ENCODE measurements around the gene TBCC. TPM values are rescaled to one million over a fixed set of nuclear protein-coding genes. Genes with fewer than 3 reads are reported as not detected.
"Not testable (repeated sequence)": the region's sequence is repeated elsewhere in the genome, so short reads cannot be mapped to it uniquely, and the experiment has no call there.

The TBCC gene
- total RNA-seq, 1 donor from 2014 or later = 57.9 TPM

GRCh38 chr6:42704937-42705374, 40.9 kb downstream of the TBCC start:
- Histone ChIP-seq H3K9ac (ENCODE audit: low read depth in 1 of 3, low read length in 3 of 3) (peak overlapping the region; percentile 73 to 93 (median 85)), H3K4me3 (ENCODE audit: low read length in 3 of 3) (peak overlapping the region in 2 of 3 donors; percentile 87 to 91), H3K4me1 (ENCODE audit: control insufficient read depth in 3 of 3, insufficient read depth in 3 of 3, low read length in 3 of 3) (peaks cover 7 to 13% (median 11%) of the 10 kb centered on the region in 3 donors), H3K27me3 (ENCODE audit: control insufficient read depth in 3 of 3, insufficient read depth in 3 of 3, low read length in 3 of 3) (no peaks in the 10 kb centered on the region), H3K36me3 (ENCODE audit: control insufficient read depth in 3 of 3, insufficient read depth in 3 of 3, low read length in 3 of 3) (peaks cover 0 to 2% (median 0%) of the 10 kb centered on the region in 3 donors), H3K9me3 (ENCODE audit: control insufficient read depth in 3 of 3, low read length in 3 of 3) (no peaks in the 10 kb centered on the region), H3K27ac (ENCODE audit: low read depth, low read length) (peak overlapping the region; percentile 83)

- peak overlapping the region; percentile 73 to 93 (median 85) for H3K9ac ChIP-seq (ENCODE audit: low read depth in 1 of 3, low read length in 3 of 3)
- H3K9me3 ChIP-seq (ENCODE audit: control insufficient read depth in 3 of 3, low read length in 3 of 3) = no peaks in the 10 kb centered on the region
- H3K27ac ChIP-seq (ENCODE audit: low read depth, low read length) = peak overlapping the region; percentile 83
- peaks cover 0 to 2% (median 0%) of the 10 kb centered on the region in 3 donors for H3K36me3 ChIP-seq (ENCODE audit: control insufficient read depth in 3 of 3, insufficient read depth in 3 of 3, low read length in 3 of 3)
- no peaks in the 10 kb centered on the region for H3K27me3 ChIP-seq (ENCODE audit: control insufficient read depth in 3 of 3, insufficient read depth in 3 of 3, low read length in 3 of 3)
- H3K4me1 ChIP-seq (ENCODE audit: control insufficient read depth in 3 of 3, insufficient read depth in 3 of 3, low read length in 3 of 3) = peaks cover 7 to 10% (median 10%) of the 10 kb centered on the region in 3 donors
- H3K4me3 ChIP-seq (ENCODE audit: low read length in 3 of 3) = peak overlapping the region; percentile 70 to 91 (median 87)
Measured at GRCh38 chr6:42704251-42704936, 41.5 kb downstream of the TBCC start.

- H3K4me1 ChIP-seq (ENCODE audit: control insufficient read depth in 3 of 3, insufficient read depth in 3 of 3, low read length in 3 of 3) = peaks cover 10% of the 10 kb centered on the region in 3 donors
- H3K36me3 ChIP-seq (ENCODE audit: control insufficient read depth in 3 of 3, insufficient read depth in 3 of 3, low read length in 3 of 3); H3K27me3 ChIP-seq (ENCODE audit: control insufficient read depth in 3 of 3, insufficient read depth in 3 of 3, low read length in 3 of 3); H3K27ac ChIP-seq (ENCODE audit: low read depth, low read length); H3K9me3 ChIP-seq (ENCODE audit: control insufficient read depth in 3 of 3, low read length in 3 of 3); H3K4me3 ChIP-seq (ENCODE audit: low read length in 3 of 3); H3K9ac ChIP-seq (ENCODE audit: low read depth in 1 of 3, low read length in 3 of 3): not testable (repeated sequence)
Measured at GRCh38 chr6:42702786-42703185, 43.1 kb downstream of the TBCC start.

GRCh38 chr6:42702200-42702599, 43.7 kb downstream of the TBCC start:
- Histone ChIP-seq H3K4me1 (ENCODE audit: control insufficient read depth in 3 of 3, insufficient read depth in 3 of 3, low read length in 3 of 3) (peaks cover 10% of the 10 kb centered on the region in 3 donors), H3K36me3 (ENCODE audit: control insufficient read depth in 3 of 3, insufficient read depth in 3 of 3, low read length in 3 of 3) (peaks cover 0 to 3% (median 2%) of the 10 kb centered on the region in 3 donors), H3K9me3 (ENCODE audit: control insufficient read depth in 3 of 3, low read length in 3 of 3) (no peaks in the 10 kb centered on the region), H3K27ac (ENCODE audit: low read depth, low read length) (no peak overlapping the region), H3K9ac (ENCODE audit: low read depth in 1 of 3, low read length in 3 of 3) (no peak overlapping the region), H3K27me3 (ENCODE audit: control insufficient read depth in 3 of 3, insufficient read depth in 3 of 3, low read length in 3 of 3) (no peaks in the 10 kb centered on the region), H3K4me3 (ENCODE audit: low read length in 3 of 3) (no peak overlapping the region)

GRCh38 chr6:42698217-42698616, 47.7 kb downstream of the TBCC start:
- Histone ChIP-seq H3K4me1 (ENCODE audit: control insufficient read depth in 3 of 3, insufficient read depth in 3 of 3, low read length in 3 of 3) (peaks cover 26 to 31% (median 27%) of the 10 kb centered on the region in 3 donors), H3K9ac (ENCODE audit: low read depth in 1 of 3, low read length in 3 of 3) (no peak overlapping the region), H3K27me3 (ENCODE audit: control insufficient read depth in 3 of 3, insufficient read depth in 3 of 3, low read length in 3 of 3) (no peaks in the 10 kb centered on the region), H3K4me3 (ENCODE audit: low read length in 3 of 3) (no peak overlapping the region), H3K27ac (ENCODE audit: low read depth, low read length) (no peak overlapping the region), H3K36me3 (ENCODE audit: control insufficient read depth in 3 of 3, insufficient read depth in 3 of 3, low read length in 3 of 3) (peaks cover 0 to 9% (median 3%) of the 10 kb centered on the region in 3 donors), H3K9me3 (ENCODE audit: control insufficient read depth in 3 of 3, low read length in 3 of 3) (no peaks in the 10 kb centered on the region)

- H3K27me3 ChIP-seq (ENCODE audit: control insufficient read depth in 3 of 3, insufficient read depth in 3 of 3, low read length in 3 of 3) = no peaks in the 10 kb centered on the region
- no peak overlapping the region for H3K9ac ChIP-seq (ENCODE audit: low read depth in 1 of 3, low read length in 3 of 3)
- no peak overlapping the region for H3K4me3 ChIP-seq (ENCODE audit: low read length in 3 of 3)
- peaks cover 6 to 13% (median 9%) of the 10 kb centered on the region in 3 donors for H3K36me3 ChIP-seq (ENCODE audit: control insufficient read depth in 3 of 3, insufficient read depth in 3 of 3, low read length in 3 of 3)
- peak overlapping the region; percentile 44 for H3K27ac ChIP-seq (ENCODE audit: low read depth, low read length)
- no peaks in the 10 kb centered on the region for H3K9me3 ChIP-seq (ENCODE audit: control insufficient read depth in 3 of 3, low read length in 3 of 3)
- H3K4me1 ChIP-seq (ENCODE audit: control insufficient read depth in 3 of 3, insufficient read depth in 3 of 3, low read length in 3 of 3) = peaks cover 31 to 37% (median 33%) of the 10 kb centered on the region in 3 donors
Measured at GRCh38 chr6:42697268-42697655, 48.6 kb downstream of the TBCC start.

- H3K9ac ChIP-seq (ENCODE audit: low read depth in 1 of 3, low read length in 3 of 3) = no peak overlapping the region
- H3K9me3 ChIP-seq (ENCODE audit: control insufficient read depth in 3 of 3, low read length in 3 of 3) = no peaks in the 10 kb centered on the region
- no peak overlapping the region for H3K4me3 ChIP-seq (ENCODE audit: low read length in 3 of 3)
- peak overlapping the region; percentile 44 for H3K27ac ChIP-seq (ENCODE audit: low read depth, low read length)
- peaks cover 6 to 18% (median 12%) of the 10 kb centered on the region in 3 donors for H3K36me3 ChIP-seq (ENCODE audit: control insufficient read depth in 3 of 3, insufficient read depth in 3 of 3, low read length in 3 of 3)
- no peaks in the 10 kb centered on the region for H3K27me3 ChIP-seq (ENCODE audit: control insufficient read depth in 3 of 3, insufficient read depth in 3 of 3, low read length in 3 of 3)
- peaks cover 31 to 39% (median 37%) of the 10 kb centered on the region in 3 donors for H3K4me1 ChIP-seq (ENCODE audit: control insufficient read depth in 3 of 3, insufficient read depth in 3 of 3, low read length in 3 of 3)
Measured at GRCh38 chr6:42696526-42697267, 49.2 kb downstream of the TBCC start.

GRCh38 chr6:42694586-42694985, 51.3 kb downstream of the TBCC start:
- H3K4me3 ChIP-seq (ENCODE audit: low read length in 3 of 3) = no peak overlapping the region
- peaks cover 12 to 38% (median 30%) of the 10 kb centered on the region in 3 donors for H3K36me3 ChIP-seq (ENCODE audit: control insufficient read depth in 3 of 3, insufficient read depth in 3 of 3, low read length in 3 of 3)
- H3K27me3 ChIP-seq (ENCODE audit: control insufficient read depth in 3 of 3, insufficient read depth in 3 of 3, low read length in 3 of 3) = no peaks in the 10 kb centered on the region
- peaks cover 31 to 41% (median 38%) of the 10 kb centered on the region in 3 donors for H3K4me1 ChIP-seq (ENCODE audit: control insufficient read depth in 3 of 3, insufficient read depth in 3 of 3, low read length in 3 of 3)
- H3K9me3 ChIP-seq (ENCODE audit: control insufficient read depth in 3 of 3, low read length in 3 of 3) = no peaks in the 10 kb centered on the region
- H3K9ac ChIP-seq (ENCODE audit: low read depth in 1 of 3, low read length in 3 of 3) = peak overlapping the region in 2 of 3 donors; percentile 10 to 19
- peak overlapping the region; percentile 61 for H3K27ac ChIP-seq (ENCODE audit: low read depth, low read length)
